HG03159 (cell line): ENCODE data around the gene PUSL1.

Source experiments
- ATAC-seq: cut with Tn5 transposase; IDR thresholded peaks from one replicate; pipeline ENCODE4 v1.9.1; 2021; ENCODE audit warnings: mild to moderate bottlenecking, moderate library complexity; ENCODE audit not compliant: unreplicated experiment

PUSL1 gene

DNA sequence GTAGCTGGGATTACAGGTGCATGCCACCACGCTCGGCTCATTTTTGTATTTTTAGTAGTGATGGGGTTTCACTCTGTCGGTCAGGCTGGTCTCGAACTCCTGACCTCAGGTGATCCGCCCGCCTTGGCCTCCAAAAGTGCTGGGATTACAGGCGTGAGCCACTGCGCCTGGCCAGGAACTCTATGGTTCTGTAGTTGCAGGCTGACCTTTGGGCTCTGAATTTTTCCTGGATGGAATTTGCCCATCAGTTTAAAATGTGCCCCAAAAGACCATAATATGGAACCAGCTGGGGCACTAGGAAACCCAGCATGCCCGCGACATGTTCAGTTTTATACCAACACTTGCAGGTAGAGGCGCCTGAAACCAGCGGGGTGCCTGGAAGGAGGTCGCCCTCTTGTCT is 29.8 kb upstream of the PUSL1 start:
- no peak for ATAC-seq

DNA sequence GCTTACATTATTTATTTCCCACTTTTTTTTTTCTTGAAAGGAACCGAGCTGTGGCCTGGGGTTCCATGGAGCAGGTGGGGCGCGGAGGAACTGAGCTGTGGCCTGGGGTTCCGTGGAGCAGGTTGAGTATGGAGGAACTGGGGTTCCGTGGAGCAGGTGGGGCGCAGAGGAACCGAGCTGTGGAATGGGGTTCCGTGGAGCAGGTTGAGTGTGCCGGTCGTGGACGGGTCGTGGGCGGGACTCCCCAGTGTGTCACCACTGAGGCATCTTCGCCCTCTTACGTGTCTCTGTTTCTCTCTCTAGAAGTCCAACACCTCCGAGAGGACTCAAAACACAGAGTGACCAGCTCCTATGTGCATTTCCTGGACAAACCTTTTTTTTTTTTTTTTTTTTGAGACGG is 29.4 kb upstream of the PUSL1 start:
- no peak for ATAC-seq

DNA sequence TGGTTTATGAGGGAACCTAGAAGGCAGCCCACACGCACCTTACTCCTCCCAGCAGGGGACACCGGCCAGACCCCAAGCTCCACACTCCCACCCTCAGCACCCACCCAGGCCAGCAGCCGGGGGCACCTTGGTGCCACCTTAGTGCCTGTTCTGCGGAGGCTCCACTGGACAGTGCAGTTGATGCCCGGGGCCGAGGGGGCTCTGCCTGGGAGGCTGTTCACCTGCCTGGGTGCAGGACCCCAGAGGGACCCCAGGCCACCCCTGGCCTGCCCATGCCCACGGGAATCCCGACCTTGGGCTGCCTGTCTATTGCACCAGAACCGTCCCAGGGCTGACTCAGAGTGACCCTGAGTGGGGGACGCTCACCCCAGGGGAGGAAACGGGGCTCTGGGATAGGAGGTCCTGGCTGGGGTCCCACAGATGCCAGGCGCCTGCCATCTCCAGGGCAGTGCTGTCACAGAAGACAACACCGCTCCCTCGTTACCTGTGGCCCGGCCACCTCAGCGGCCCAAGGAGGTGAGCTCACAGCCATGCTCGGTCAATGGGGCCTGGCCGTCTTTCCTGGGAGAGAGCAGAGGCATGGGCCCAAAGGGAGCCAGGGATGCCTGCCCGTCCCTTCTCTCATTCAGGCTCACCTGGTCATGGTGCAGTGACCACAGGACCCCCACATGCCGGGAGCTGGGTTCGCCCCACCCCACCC is 27.5 kb upstream of the PUSL1 start:
- ATAC-seq, result no peak

DNA sequence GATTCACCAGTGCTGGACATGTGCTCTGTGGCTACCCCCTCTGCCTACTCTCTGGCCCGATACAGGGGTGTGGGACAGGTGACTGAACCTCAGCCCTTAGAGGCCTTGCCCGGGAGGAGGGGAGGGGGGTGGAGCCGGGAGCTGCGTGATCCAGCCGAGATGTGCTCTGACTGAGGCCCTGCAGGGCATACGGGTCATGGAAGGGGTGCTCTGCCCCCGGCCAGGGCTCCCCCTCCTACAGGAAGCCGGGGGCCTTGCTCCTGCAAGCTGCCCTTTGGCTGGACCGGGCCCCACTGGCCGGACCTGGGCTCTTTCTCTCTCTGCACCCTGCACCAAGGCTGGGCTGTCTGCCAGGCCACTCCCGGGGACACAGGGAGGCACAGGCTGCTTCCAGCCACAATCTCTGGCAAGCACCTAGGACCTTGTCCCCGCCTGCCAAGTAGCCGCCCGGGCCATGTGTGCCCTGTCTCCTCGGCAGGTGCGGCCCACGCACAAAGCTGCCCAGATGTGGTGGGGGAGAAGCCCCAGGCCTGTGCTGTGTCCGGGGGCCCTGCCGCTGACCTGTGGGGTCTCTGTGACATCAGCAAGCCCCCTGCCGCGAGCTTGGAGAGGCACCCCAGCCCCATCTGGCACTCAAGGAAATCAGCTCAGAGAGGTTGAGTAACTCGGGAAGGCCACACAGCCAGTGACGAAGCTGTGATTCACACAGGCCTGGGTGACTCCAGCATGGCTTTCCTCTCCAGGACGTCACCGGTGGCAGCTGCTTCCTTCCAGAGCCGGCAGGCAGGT is 26.7 kb upstream of the PUSL1 start:
- ATAC-seq, result no peak

DNA sequence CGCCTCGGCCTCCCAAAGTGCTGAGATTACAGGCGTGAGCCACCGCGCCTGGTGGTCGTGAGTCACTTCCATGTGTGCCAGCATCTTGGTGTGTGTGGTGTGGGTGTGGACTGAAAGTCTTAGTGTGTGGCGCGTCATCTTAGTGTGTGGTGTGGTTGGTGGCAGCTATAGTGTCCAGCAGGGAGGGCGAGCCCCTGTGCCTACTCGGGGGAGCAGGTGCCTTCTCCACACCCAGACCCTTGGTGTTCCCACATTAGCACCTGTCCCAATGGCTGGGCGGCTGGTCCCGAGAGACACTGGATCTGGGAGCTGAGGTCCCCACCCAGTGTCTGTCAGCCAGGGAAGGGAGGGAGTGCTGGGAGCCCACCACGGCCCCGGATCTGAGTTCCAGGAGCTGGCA is 25.4 kb upstream of the PUSL1 start:
- no peak for ATAC-seq

DNA sequence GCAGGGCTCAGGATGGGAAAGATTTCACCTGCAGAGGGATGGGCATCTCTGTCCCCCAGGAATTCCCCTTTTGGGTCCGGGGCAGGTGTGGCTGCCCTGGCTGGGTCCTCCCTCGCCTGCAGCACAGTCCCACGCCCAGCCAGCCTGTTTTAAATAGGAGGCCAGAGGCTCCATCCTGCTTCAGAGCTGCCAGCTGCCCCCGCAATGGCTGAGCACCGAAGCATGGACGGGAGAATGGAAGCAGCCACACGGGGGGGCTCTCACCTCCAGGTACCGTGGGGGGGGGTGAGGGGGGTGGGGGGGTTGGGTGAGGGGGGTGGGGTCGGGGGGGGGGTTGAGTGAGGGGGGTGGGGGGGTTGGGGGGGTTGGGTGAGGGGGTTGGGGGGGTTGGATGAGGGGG is 24.6 kb upstream of the PUSL1 start:
- no peak for ATAC-seq

DNA sequence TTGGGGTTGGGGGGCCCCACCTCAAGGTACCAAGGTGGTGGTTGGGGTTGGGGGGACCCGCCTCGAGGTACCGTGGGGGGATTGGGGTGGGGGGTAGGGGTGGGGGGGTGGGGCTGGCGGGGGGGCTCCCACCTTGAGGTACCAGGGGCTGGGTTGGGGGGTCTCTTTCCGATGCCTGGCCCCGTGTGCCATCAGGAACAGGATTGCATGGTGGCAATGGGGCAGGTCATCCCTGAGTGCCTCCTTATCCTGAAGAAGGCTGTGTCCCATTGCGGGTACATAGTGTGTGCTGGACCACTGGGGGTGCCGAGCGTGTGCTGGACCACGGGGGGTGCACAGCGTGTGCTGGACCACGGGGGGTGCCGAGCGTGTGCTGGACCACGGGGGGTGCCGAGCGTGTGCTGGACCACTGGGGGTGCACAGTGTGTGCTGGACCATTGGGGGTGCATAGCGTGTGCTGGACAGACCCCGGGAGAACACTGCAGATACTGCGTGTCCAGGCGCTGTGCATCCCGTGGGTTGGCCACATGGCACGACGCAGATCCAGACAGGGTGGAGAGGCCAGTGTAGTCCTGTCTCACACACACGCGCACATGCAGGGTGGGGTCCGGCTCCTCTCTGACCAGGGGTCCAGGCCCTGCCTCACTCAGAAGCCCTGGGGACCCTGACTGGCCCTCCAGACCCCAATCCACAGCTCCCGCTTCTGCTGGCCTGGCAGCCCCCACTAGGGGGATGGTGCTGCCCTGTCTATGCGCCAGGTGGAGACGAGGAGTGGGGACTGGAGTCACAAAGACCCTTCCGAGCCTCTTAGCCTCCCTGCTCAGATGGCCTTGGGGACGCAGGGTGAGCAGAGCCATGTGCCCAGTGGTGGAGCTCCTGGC is 23.9 kb upstream of the PUSL1 start:
- no peak for ATAC-seq

DNA sequence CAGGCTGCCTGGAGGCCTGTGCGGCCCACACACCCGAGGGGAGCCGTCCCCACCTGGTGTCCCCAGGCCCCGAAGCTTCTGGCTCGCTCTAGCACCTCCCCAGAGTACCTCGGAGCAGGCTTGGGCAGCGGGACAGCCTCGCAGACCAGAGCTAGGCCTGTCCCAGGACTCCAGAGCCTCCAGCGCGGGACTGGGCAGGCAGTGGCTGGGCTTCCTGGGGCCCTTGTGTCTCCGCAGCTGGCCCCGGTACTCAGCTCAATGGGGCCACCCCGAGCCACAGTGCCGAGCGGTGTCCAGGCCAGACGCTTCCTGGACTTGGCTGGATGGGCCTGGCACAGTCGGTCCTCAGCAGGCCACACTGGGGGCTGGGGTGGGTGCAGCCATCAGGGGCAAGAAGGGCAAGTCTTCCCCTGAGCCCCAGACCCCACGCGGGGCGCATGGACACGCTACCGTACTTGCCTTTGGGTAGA is 23.3 kb upstream of the PUSL1 start:
- no peak for ATAC-seq

DNA sequence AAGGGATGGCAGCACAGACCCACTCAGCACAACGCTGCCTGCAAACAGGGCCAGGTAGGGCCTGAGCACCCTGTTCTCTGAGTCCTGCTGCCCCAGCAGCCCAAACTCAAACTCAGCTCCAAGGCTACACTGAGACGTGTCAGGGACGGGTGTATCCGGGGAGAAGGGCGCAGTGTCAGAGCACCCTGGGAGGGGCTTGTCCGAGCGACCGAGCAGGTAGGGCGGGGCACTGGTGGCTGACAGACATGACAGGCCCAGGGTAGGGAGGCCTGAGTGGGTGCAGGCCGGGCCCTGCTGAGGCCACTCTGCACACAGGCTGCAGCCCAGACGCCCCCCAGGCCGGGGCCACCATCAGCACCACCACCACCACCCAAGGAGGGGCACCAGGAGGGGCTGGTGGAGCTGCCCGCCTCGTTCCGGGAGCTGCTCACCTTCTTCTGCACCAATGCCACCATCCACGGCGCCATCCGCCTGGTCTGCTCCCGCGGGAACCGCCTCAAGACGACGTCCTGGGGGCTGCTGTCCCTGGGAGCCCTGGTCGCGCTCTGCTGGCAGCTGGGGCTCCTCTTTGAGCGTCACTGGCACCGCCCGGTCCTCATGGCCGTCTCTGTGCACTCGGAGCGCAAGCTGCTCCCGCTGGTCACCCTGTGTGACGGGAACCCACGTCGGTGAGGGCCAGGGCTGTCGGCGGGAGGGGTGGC is 22.6 kb upstream of the PUSL1 start:
- ATAC-seq, result no peak

DNA sequence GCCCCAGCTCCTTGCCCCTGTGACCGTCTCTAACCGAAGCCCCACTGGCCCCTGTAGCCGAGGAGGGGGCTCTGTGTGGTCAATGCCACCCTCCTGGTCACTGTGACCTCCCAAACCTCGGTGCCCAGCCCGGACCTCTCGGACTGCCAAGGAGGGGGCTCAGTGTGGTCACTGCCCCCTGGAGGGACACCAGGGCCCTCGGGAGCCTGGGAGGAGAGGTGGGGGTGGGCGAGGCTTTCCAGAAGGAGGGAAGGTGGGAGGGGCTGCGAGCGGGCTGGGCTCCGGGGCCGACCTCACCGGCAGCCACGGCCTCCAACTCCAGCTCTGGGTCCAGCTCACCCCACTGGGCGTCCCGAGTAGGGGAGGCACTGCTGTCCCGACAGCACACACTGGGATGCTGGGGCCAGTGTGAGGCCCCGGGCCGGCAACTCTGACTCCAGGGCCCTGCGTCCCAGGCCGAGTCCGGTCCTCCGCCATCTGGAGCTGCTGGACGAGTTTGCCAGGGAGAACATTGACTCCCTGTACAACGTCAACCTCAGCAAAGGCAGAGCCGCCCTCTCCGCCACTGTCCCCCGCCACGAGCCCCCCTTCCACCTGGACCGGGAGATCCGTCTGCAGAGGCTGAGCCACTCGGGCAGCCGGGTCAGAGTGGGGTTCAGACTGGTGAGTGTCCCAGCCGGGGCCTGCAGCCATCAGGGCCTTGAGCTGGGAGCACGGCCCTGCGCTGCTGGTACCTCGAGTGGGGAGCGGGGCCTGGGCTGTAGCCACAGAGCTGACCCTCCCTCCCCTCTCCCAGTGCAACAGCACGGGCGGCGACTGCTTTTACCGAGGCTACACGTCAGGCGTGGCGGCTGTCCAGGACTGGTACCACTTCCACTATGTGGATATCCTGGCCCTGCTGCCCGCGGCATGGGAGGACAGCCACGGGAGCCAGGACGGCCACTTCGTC is 21.8 kb upstream of the PUSL1 start:
- no peak for ATAC-seq

DNA sequence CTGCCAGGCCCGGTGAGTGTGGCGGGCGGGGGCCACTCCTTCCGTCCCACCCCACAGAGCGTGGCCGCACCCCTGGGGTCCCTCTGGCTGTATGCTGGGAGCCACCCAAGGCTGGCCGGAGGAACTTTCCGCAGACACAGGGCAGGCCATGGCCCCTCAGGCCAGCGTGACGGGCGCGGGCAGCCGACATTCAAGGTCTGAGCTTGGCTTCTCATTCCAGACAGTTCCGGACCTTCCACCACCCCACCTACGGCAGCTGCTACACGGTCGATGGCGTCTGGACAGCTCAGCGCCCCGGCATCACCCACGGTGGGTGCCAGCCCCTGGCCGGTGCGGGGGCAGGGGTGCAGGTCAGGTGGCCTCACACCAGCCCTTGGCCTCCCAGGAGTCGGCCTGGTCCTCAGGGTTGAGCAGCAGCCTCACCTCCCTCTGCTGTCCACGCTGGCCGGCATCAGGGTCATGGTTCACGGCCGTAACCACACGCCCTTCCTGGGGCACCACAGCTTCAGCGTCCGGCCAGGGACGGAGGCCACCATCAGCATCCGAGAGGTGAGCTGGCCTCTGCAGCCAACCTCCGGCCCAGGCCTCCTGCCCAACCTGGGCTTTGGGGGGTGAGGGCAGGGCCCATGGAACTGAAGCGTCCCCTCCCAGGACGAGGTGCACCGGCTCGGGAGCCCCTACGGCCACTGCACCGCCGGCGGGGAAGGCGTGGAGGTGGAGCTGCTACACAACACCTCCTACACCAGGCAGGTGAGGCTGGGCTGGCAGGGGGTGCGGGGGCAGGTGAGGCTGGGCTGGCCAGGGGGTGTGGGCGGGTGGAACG is 20.9 kb upstream of the PUSL1 start:
- ATAC-seq, result no peak

DNA sequence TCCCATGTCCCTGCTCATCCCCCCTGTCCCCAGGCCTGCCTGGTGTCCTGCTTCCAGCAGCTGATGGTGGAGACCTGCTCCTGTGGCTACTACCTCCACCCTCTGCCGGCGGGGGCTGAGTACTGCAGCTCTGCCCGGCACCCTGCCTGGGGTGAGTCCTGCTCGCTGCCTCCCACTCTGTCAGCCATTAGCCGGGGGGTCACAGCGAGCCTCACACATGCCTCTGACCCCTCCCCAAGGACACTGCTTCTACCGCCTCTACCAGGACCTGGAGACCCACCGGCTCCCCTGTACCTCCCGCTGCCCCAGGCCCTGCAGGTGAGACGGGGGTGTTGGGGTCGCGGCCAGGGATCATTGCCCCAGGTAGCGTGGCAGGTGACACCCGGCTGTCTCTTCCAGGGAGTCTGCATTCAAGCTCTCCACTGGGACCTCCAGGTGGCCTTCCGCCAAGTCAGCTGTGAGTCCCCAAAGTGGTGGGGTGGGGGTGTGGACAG is 18.1 kb upstream of the PUSL1 start:
- no peak for ATAC-seq

DNA sequence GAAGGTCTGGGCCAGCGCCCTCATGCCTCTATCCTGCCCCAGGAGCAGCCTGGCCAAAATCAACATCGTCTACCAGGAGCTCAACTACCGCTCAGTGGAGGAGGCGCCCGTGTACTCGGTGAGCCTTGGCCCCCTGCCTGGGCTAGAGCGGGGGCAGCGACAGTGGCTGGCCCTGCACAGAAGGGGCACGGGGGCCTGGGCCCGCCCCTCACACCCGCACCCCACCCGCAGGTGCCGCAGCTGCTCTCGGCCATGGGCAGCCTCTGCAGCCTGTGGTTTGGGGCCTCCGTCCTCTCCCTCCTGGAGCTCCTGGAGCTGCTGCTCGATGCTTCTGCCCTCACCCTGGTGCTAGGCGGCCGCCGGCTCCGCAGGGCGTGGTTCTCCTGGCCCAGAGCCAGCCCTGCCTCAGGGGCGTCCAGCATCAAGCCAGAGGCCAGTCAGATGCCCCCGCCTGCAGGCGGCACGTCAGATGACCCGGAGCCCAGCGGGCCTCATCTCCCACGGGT is 17.3 kb upstream of the PUSL1 start:
- ATAC-seq, result no peak

DNA sequence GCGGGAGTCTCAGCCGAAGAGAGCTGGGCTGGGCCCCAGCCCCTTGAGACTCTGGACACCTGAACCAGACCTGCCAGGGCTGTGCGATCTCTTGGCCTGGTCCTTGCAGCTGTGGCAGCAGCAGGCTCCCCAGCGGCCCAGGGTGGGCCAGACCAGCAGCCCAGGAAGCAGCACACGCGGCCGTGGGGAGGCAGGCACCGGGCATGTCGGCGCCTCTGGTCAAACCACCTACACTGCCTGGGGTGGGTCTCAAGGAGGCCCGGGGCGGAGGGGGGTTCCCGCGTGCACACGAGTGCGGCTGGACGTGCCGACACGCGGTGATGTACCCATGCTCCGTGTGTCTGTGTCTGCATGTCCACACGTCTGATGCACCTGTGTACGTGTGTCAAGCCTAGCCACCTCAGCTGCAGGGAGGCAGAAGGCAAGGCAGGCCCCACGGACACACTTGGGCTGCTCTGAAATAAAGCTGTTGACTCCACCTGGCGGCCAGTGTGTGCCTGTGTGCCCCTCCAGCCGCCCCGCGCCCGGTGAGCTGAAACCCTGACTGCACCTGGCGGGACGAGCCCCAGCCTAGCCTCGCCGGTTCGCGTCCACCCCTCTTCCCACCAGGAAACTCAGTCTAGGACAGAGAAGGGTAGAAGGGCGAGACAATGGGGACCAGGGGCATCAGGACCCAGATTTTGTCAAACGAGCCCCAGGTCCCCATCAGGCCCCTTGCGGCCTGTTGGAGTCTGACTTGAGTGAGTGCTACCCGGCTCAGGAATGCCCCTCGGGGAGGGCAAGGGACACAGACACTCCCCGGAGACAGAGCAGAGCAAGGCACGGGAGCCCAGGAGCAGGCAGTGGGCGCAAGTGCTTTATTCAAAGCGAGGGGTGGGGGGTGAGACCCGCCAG is 16.6 kb upstream of the PUSL1 start:
- ATAC-seq, result no peak

DNA sequence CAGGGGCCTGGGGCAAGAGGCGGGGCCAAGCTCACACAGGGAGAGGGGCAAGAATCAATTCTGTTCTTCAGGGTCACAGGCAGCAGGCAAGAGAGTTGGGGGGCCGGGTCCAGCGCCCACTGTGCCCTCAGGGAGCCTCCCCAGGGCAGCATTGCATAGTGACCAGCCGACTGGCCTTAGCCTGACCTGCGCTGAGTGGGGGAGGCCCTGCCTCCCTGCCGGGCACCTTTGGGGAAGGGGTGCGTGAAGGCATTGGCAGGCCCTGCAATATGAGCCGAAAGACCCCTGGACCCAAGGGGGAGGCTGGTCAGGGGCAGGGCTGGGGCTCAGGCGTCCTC is 16.0 kb upstream of the PUSL1 start:
- ATAC-seq, result no peak

DNA sequence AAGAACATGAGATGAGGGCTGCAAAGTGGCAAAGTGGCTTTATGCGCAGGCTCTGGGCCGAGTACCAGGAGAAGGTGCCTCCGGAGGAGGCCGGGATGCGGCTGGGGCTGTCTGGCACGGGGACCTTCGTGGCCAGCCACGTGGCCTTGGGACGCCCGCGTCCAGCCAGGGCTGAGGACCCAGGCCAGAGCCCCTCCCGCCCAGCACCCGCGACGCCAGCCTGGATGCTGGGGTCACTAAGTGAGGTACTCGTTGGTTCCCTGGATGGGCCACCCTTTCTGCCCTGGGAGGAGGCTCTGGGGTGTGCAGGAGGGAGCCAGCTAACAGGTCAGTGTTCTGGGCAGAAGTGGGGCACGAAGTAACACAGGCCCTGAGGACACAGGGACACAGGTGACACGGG is 15.5 kb upstream of the PUSL1 start:
- ATAC-seq, result no peak
